ENCODE measurements around the gene MTUS2. TPM values are rescaled to one million over a fixed set of nuclear protein-coding genes. Genes with fewer than 3 reads are reported as not detected.

Gene MTUS2
- total and polyA plus RNA-seq, 2 of the 8 experiments (the other 6 are each of a cell fraction or from before 2014, with no cell fraction given), result 0.18 to 0.80 TPM

GRCh38 chr13:28890712-28891111 is 70.6 kb downstream of the MTUS2 start:
- POLR2A ChIA-PET (ENCODE audit: partially characterized antibody), result no interaction called here
- no peak for DNase-seq (ENCODE audit: low read depth in 1 of 2, low spot score in 2 of 2)
- TF ChIP-seq KDM4A (IDR thresholded peaks at IDR 0.05; ENCODE audit: low read depth, low read length, severe bottlenecking), result no peak
- no peak for TF ChIP-seq RNF2 (IDR thresholded peaks at IDR 0.05; ENCODE audit: borderline replicate concordance, low read depth, low read length, missing control alignments, poor library complexity, severe bottlenecking)
- TF ChIP-seq BCL11A (IDR thresholded peaks at IDR 0.05; ENCODE audit: low read depth in 2 of 2, low read length in 2 of 2), result no peak
- TF ChIP-seq ATF3 (IDR thresholded peaks at IDR 0.05; ENCODE audit: insufficient read depth, low read depth, low read length), result no peak
- no peak for TF ChIP-seq ASH2L (IDR thresholded peaks at IDR 0.05; ENCODE audit: low read length)
- no peak for TF ChIP-seq ZNF274 (IDR thresholded peaks at IDR 0.05; ENCODE audit: borderline replicate concordance, extremely low read depth, low read length)
- no peak for TF ChIP-seq BACH1 (IDR thresholded peaks at IDR 0.05; ENCODE audit: low read length)
- TF ChIP-seq GTF2F1 (IDR thresholded peaks at IDR 0.05; ENCODE audit: borderline replicate concordance, low read depth, low read length), result no peak
- no peak for TF ChIP-seq NRF1 (IDR thresholded peaks at IDR 0.05; ENCODE audit: low read depth, low read length)
- no peak for TF ChIP-seq EGR1 (IDR thresholded peaks at IDR 0.05; ENCODE audit: borderline replicate concordance, low read depth, low read length)
- no peak for TF ChIP-seq USF2 (IDR thresholded peaks at IDR 0.05; ENCODE audit: low read length)

More at GRCh38 chr13:28890712-28891111, 70.6 kb downstream of the MTUS2 start:
- H3K9me3 ChIP-seq (ENCODE audit: insufficient read depth in 2 of 2, low read depth in 1 of 2, low read length in 1 of 2), result no peaks in the 10 kb centered on the region
- WGBS, 2 experiments (ENCODE audit: extremely low coverage in 1 of 2, insufficient coverage in 1 of 2, insufficient read length in 1 of 2, insufficient replicate concordance in 2 of 2, low coverage in 1 of 2, low lambda C conversion rate in 2 of 2, missing lambda C conversion rate in 1 of 2), result 85% methylated on average over 3 of the region's 3 CpGs; no CpG with 5 or more reads in 1 of the 2 experiments
- FAIRE-seq, result no peak
- H3K23ac ChIP-seq (ENCODE audit: insufficient read length), result no peak overlapping the region
- no peak overlapping the region for H2AK5ac ChIP-seq (ENCODE audit: low read depth, low read length)
- no peak overlapping the region for H3K4me3 ChIP-seq (ENCODE audit: extremely low read depth in 1 of 4, insufficient read depth in 2 of 4, low read depth in 3 of 4, low read length in 4 of 4)
- H2BK15ac ChIP-seq (ENCODE audit: low read length), result no peak overlapping the region
- no peak overlapping the region for H3K4me2 ChIP-seq (ENCODE audit: insufficient read depth in 1 of 2, low read depth in 2 of 2, low read length in 2 of 2)
- no peak overlapping the region for H3K4ac ChIP-seq (replicated peaks; ENCODE audit: insufficient read length, low read depth, low read length)
- H4K91ac ChIP-seq (replicated peaks; ENCODE audit: insufficient read length, low read length), result no peak overlapping the region
- no peak overlapping the region for H3K56ac ChIP-seq (replicated peaks; ENCODE audit: insufficient read length, low read depth, low read length)
- H3K79me1 ChIP-seq (ENCODE audit: low read depth, low read length), result no peaks in the 10 kb centered on the region
- H2BK5ac ChIP-seq (ENCODE audit: low read depth, low read length), result no peak overlapping the region
- H3K4me1 ChIP-seq (replicated peaks in 1 of 4; ENCODE audit: control insufficient read depth in 3 of 4, insufficient read depth in 4 of 4, low read length in 3 of 4), result no peaks in the 10 kb centered on the region
- CTCF ChIA-PET (ENCODE audit: partially characterized antibody), result interaction anchor here (0.8 to 1.4 kb wide), 2 partner anchors 42 to 93 kb away, joined by 3 read pairs; no protein-coding TSS in a partner anchor
- no peak overlapping the region for H2BK12ac ChIP-seq (ENCODE audit: low read depth, low read length)
- no peaks in the 10 kb centered on the region for H3K79me2 ChIP-seq (ENCODE audit: control insufficient read depth in 1 of 2, insufficient read depth in 2 of 2, low read length in 2 of 2)
- H3K23me2 ChIP-seq (ENCODE audit: low read depth, low read length), result no peaks in the 10 kb centered on the region
- no peak overlapping the region for H4K5ac ChIP-seq (ENCODE audit: insufficient read length, low read depth, low read length)
- no peak overlapping the region for H3K14ac ChIP-seq (ENCODE audit: insufficient read length)
- no peaks in the 10 kb centered on the region for H3K36me3 ChIP-seq (ENCODE audit: control insufficient read depth in 2 of 4, insufficient read depth in 4 of 4, low read length in 3 of 4)
- no peak overlapping the region for H2BK120ac ChIP-seq (replicated peaks; ENCODE audit: low read depth, low read length)
- H2BK20ac ChIP-seq (ENCODE audit: low read length), result no peak overlapping the region
- no peak overlapping the region for H4K8ac ChIP-seq (ENCODE audit: extremely low read depth, insufficient read depth, low read length)
- no peak overlapping the region for H3K9ac ChIP-seq (replicated peaks in 1 of 4; ENCODE audit: extremely low read depth in 1 of 4, low read depth in 3 of 4, low read length in 3 of 4)
- H3K18ac ChIP-seq (ENCODE audit: extremely low read depth, low read length), result no peak overlapping the region
- no peaks in the 10 kb centered on the region for H4K20me1 ChIP-seq (replicated peaks in 1 of 2; ENCODE audit: control insufficient read depth in 1 of 2, insufficient read depth in 2 of 2, low read length in 2 of 2)
- H3K27me3 ChIP-seq (replicated peaks in 1 of 4; ENCODE audit: control insufficient read depth in 3 of 4, extremely low read depth in 1 of 4, insufficient read depth in 3 of 4, low read length in 3 of 4), result no peaks in the 10 kb centered on the region; a peak in 1 of 7 replicates
- no peak overlapping the region for H3K27ac ChIP-seq (ENCODE audit: low read depth, low read length)
- no peak overlapping the region for H2AFZ ChIP-seq (ENCODE audit: low read length)
